OCI-M2 (cell line): ENCODE results near the gene TMPRSS12.
"Not testable (repeated sequence)": the region's sequence is repeated elsewhere in the genome, so short reads cannot be mapped to it uniquely, and the experiment has no call there.

Source experiments
- DNase-seq: peaks from one replicate; lab custom pipeline; 2025; ENCODE audit not compliant: unreplicated experiment; lab: John Stamatoyannopoulos, UW

The TMPRSS12 gene, protein sequence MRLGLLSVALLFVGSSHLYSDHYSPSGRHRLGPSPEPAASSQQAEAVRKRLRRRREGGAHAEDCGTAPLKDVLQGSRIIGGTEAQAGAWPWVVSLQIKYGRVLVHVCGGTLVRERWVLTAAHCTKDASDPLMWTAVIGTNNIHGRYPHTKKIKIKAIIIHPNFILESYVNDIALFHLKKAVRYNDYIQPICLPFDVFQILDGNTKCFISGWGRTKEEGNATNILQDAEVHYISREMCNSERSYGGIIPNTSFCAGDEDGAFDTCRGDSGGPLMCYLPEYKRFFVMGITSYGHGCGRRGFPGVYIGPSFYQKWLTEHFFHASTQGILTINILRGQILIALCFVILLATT

DNA sequence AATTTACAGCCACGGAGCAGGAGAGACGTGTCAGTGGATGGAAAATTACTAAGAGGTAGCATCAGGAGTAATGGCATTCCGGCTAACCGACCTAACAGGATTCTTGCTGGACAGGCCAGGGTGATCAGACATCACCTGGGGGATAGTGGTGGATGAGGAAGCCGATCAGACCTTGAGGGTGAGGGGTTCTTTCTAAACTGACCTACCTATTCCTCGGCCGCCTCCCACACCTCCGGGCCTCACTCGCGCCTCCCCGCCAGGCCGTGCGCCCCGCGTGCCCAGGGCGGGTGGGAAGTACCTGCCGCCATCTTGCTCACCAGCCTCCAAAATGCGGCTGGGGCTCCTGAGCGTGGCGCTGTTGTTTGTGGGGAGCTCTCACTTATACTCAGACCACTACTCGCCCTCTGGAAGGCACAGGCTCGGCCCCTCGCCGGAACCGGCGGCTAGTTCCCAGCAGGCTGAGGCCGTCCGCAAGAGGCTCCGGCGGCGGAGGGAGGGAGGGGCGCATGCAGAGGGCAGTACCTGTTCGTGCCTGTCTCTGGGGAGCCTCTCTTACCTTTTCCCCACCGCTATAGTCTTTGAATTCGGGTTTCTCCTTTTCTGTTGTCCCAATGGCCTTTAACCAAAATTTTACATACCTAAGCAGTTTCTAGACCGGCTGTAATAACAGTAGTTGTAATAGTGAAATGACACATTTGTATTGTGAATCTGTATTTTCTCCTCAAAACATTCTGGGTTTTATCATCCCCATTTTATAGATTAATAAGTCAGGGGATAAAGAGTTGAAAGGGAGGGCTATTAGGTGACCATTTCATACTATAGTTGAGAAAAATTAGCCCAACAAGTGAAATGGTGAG, at the start of gene TMPRSS12:
Gene TMPRSS12, plus strand, starts transcription at position 290 of the 857 bp plus-strand sequence. Its CDS starts 39 bp downstream, at position 329.
- DNase-seq, result no peak

DNA sequence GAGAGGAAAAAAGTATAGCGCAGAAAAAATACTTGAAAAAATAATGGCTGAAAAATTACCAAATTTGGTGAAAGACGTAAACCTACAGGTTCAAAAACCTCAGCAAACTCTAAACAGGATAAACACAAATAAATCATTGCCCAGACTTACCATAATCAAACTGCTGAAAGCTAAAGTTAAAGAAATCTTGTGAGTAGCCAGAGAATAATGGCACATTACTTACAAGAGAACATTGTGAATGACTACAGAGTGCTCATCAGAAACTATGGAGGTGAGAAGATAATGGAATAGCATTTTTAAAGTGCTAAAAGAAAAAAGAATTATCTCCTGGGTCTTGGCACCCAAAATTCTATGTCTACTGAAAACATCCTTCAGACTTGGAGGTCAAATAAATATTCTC, 42.8 kb upstream of the TMPRSS12 start:
- DNase-seq, result no peak

DNA sequence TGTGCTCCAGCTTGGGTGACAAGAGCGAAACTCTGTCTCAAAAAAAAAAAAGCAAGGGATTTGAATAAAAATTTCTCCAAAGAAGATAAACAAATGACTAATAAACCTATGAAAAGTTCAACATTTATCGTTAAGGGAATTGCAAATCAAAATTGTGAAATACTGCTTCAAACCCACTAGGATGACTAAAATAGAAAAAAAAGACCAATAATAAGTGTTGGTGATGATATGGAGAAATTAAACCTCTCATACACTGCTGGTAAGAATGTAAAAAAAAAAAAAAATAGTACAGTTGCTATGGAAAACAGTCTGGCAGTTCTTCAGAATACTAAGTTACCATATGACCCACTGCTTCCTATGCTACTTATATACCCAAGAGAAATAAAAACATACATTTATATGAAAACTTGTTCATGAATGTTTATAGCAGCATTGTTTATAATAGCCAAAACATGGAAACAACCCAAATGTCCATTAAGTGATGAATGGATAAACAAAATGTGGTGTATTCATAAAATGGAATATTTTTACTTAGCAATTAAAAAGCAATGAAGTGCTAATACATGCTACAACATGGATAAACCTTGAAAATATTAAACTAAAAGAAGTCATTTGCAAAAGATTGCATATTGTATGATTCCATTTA, 39.4 kb upstream of the TMPRSS12 start:
- no peak for DNase-seq

DNA sequence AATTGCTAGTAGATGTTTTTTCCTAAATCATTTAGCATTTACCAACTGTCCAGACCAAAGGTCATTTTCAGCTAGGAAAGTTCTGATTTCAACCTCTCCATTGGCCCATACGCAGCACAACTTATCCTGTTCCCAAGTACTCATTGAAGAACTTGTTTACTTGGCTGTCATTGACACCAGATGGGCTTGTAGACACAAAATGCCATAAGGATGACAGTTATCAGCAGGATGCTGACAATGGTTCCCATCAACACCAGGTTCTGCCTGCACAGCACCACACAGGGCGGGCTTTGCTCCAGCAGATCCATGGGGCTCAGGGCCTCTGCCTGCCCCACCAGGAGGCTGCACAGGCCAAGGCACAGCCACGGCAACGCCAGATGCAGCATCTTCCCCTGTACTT, 36.5 kb upstream of the TMPRSS12 start:
- DNase-seq, result no peak

DNA sequence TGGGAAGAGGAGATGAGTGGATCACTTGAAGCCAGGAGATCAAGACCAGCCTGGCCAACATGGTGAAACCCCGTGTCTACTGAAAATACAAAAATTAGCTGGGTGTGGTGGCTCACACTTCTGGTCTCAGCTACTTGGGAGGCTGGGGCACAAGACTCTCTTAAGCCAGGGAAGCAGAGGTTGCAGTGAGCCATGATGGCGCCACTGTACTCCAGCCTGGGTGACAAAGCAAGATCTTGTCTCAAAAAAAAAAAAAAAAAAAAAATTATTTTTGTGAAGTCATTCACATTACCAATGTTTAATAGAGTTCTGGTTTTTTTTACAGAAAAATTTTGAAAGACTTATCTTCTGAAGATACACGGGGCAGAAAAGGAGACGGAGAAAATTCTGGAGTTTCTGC, 33.6 kb upstream of the TMPRSS12 start:
- not testable (repeated sequence) for DNase-seq

DNA sequence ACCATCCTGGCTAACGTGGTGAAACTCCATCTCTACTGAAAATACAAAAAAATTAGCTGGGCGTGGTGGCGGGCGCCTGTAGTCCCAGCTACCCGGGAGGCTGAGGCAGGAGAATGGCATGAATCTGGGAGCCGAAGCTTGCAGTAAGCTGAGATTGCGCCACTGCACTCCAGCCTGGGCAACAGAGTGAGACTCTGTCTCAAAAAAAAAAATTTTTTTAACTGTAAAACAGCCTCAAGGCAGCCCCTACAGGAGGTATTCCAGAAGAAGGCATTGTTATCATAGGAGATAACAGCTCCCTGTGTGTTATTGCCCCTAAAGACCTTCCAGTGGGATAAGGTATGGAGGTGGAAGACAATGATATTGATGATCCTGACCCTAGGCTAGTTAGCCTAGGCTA, 27.8 kb upstream of the TMPRSS12 start:
- not testable (repeated sequence) for DNase-seq

DNA sequence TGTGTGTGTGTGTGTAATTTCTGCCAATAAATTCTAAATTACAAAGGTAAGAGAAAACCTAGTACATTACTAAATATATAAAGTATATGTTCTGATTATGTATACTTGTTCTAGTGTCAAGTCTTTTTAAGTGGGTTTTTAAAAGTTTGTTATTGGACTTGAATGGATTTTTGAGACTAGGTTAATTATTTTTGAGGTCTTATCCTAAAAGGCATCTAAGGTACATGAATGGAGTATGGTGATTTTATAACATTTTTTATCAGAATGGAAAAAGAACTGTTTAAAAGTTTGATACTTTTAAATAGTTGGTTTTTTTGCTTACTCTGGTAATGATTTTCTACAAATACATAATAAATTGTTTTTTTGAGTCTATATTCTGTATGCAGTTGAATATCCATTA, 22.5 kb upstream of the TMPRSS12 start:
- DNase-seq, result no peak

DNA sequence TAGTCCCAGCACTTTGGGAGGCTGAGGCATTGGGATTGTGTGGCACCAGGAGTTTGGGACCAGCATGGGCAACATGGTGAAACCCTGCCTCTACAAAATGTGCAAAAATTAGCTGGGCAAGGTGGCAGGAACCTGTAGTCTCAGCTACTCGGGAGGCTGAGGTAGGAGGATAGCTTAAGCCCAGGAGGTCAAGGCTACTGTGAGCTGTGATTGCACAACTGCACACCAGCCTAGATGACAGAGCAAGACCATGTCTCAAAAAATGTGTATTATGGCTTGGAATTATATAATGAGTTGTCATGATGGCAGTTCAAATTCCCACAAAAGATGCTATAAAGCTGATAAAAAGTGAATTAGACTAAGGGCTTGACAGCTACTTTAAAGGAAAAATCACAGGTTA, 20.6 kb upstream of the TMPRSS12 start:
- no peak for DNase-seq

DNA sequence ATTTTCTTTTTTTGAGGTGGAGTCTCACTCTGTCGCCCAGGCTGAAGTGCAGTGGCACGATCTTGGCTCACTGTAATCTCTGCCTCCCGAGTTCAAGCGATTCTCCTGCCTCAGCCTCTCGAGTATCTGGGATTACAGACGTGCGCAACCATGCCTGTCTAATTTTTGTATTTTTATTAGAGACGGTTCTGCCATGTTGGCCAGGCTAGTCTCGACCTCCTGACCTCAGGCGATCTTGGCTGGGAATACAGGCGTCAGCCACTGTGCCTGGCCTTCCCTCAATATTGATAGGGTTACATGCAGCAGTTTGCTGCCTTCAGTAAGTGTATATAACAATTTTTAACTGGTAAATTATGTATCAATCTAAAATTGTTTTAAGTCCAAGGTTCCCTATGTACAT, 19.0 kb upstream of the TMPRSS12 start:
- DNase-seq, result not testable (repeated sequence)

DNA sequence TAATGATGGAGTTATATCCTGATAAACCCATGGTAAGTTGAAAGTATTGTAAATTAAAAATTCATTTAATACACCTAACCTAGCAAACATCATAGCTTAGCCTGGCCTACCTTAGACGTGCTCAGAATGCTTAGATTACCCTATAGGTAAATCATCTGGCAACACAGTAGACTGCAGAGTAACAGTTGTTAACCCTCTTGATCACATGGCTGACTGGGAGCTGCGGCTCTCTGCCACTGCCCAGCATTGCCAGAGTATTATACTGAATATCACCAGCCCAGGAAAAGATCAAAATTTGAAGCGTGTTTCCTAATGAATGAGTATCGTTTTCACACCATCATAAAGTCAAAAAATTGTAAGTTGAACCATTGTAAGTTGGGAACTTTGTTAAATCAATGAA, 17.8 kb upstream of the TMPRSS12 start:
- DNase-seq, result no peak

DNA sequence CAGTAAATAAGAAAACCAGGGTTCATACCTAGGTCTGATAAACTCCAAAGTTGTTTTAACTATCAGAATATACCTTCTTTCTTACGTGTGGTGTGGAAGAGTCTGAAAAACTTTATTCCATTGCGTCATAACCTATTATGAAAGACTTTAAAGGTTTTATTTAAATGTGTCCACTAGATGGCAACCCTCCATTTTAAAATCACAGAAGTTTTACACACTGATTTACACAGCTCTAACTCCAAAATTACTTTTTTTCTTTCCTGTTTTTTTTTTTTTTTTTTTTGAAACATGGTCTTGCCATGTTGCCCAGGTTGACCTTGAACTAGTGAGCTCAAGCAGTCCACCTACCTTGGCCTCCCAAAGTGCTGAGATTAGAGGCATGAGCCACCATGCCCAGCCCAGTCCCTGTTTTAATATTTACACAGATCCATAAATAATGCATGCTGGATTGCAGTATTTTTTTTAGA, 17.3 kb upstream of the TMPRSS12 start:
- DNase-seq, result no peak

DNA sequence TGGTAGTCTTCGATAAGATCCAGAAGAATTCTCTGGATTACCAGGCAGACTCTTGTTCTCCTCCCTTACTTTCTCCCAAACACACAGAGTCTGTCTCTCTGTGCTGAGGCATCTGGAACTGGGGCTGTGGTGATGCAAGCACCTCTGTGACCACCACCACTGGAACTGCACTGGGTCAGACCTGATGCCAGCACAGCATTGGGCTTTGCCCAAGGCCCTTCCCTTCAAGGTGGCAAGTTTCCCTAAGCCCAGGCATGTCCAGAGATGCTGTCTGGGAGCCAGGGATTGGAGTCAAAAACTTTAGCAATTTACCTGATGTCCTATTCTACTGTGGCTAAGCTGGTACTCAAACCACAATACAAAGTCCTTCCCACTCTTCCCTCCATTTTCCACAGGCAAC, 14.6 kb upstream of the TMPRSS12 start:
- DNase-seq, result no peak

DNA sequence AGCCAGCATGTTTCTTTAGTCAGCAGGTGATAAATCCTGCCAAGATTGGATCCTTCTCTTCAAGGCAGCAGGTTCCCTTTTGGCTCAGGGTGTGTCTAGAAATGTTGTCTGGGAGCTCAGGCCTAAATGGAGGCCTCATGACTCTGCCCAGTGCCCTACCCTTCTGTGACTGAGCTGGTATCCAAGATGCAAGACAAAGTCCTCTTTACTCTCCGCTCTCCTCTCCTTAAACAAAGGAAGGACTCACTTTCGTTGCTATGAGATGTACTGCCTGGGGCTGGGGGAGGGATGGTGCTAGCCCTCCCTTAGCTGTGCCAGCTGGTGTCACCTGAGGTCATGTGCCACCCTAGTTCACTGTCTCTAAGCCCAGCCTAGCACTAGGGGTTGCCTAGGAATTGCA, 13.8 kb upstream of the TMPRSS12 start:
- DNase-seq, result no peak

DNA sequence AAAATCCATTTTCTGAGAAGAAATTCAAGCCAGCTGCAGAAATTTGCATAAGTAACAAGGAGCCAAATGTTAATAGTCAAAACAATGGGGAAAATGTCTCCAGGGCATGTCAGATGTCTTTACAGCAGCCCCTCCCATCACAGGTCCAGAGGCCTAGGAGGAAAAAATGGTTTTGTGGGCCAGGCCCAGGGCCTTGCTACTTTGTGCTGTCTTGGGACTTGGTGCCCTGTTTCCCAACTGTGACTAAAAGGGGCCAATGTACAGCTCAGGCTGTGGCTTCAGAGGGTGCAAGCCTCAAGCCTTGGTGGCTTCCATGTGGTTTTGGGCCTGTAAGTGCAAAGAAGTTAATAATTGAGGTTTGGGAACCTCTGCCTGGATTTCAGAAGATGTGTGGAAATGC, 8.9 kb upstream of the TMPRSS12 start:
- not testable (repeated sequence) for DNase-seq

DNA sequence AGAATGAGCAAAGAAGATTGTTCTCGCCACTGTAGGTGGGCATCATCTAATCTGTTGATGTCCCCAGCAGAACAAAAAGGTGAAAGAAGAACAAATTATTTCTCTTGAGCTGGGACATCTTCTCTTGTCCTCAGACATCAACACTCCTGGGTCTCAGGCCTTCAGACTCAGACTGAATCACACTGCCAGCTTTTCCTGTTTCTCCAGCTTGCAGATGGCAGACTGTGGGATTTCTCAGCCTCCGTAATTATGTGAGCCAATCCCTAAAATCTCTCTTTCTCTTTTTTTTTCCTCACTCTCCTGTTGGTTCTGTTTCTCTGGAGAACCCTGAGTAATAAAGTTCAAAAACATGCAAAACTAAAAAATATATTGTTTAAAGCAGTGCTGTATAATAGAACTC, 3.7 kb upstream of the TMPRSS12 start:
- DNase-seq, result no peak

DNA sequence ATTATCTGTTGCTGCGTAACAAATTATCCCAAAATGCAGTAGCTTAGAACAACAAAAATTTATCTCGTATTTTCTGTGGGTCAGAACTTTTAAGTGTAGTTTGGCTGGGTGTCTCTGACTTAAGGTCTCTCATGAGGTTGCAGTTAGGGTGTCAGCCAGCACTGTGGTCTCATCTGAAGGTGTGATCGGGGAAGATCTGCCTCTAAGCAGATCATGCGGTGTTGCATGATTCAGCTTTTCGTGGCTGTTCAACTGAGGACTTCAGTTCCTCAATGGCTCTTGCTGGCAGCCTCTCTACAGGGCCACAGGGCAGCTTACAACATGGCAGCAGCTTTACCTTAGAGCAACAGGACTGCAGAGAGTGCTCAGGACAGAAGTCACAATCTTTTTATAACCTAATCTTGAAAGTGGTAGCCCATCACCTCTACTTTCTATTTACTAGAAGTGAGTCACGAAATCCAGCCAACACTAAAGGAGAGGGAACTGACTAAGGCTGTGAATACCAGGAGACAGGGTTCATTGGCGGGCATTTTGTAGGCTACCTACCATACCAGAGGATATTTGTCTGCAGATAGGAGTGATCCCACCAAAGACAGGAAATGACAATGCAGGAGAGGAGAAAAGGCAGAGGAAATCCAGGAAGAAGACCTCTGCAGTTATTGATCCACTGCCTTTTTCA, 1.8 kb upstream of the TMPRSS12 start:
- no peak for DNase-seq

DNA sequence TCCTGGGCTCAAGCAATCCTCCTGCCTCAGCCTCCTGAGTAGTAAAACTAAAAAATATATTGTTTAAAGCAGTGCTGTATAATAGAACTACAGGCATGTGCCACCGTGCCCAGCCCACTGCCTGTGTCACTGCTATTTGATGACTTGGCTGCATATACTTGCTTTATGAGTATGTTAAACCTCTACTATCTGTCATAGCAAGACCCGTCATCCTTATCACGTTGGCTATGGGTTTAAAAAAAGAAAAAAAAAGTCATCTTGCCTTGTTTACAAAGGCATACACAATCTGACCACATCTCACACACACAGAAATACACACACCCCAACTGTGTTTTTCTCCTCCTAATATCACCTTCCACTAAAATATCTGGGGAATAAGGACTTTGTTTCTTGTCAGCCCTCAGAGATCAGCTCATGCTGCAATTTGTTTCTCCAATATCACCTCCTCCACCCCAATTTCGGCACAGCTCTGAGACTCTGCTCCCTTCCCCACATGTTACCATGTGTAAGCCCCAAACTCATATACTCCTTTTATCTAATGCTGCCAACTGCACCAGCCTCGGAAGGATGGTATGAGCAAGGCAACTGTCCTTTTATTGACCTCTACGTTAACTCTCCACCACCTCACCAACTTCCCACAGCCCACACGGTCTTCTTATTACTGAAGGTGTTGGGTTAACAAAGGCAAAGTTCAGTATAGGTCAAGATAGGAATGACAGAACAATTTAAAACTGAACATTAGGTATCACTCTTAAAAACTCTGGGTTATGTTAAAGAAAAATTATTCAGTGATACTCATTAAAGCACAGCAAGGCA, 802 bp upstream of the TMPRSS12 start:
- DNase-seq, result no peak

DNA sequence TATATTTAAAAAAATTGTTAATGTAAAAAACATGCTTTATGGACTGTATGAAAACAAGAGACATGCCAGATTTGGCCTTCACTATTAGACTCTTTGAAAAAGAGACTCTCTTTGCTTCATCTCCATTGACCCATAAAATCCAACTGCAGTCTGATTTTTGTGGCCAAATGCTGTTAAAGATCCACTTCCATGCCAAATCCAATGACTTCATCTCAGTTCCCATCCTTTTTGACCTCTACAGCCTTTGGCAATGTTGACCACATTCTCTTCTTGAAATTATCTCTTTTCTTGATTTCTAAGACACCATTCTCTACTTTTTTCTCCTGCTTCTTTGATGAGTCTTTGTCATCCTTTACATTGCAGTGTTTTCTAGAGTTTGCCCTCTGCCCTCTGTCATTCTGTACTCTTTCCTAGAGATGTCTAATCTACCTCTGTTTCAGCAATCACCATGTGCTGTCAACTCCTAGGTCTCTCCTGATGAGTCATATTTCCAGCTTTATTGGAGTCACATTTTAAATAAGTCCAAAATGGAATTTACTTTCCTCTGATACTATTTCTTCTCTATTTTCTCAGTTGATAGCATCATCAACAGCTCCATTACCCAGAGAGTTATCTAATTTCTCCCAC, 2.4 kb downstream of the TMPRSS12 start:
- no peak for DNase-seq

DNA sequence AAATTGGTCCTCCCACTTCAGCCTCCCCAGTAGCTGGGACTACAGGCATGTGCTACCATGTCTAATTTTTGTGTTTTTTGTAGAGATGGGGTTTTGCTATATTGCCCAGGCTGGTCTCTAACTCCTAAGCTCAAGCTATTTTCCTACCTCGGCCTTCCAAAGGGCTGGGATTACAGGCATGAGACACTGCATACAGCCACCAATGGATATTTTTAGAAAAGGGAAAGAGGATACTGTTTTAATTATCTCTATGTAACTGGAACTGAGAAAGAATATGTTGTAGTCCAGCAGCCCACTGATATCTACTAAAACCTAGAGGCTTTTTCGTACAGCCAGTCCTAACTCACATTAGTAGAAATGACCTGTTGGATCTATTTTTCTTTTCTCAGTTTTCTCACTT, 6.2 kb downstream of the TMPRSS12 start:
- no peak for DNase-seq

DNA sequence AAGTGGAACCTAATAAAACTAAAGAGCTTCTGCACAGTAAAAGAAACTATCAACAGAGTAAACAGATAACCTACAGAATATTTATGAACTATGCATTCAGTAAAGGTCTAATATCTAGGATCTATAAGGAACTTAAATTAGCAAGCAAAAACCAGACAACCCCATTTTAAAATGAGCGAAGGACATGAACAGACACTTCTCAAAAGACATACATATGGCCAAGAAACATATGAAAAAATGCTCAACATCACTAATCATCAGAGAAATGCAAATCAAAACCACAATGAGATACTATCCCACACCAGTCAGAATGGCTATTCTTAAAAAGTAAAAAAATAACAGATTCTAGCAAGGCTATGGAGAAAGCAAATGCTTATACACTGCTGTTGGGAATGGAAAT, 12.5 kb downstream of the TMPRSS12 start:
- not testable (repeated sequence) for DNase-seq
